H1 (cell line): ENCODE data around the gene TAS2R7. TPM values are rescaled to one million over a fixed set of nuclear protein-coding genes. Genes with fewer than 3 reads are reported as not detected.

Experiments
- CTCF ChIA-PET: fragments of 300-600 bp; sonication (Branson Sonifier 250); formaldehyde crosslinking; loops from one replicate; lab custom pipeline; 2021; ENCODE audit not compliant: partially characterized antibody; lab: Charles Lee
- POLR2A ChIA-PET: fragments of 300-600 bp; sonication (Branson Sonifier 250); formaldehyde crosslinking; loops from one replicate; lab custom pipeline; 2021; ENCODE audit warnings: inconsistent platforms; ENCODE audit not compliant: partially characterized antibody; lab: Charles Lee
- DNase-seq, 2 experiments: peaks; one replicate each; pipeline versions ENCODE4 v3.0.0 to v3.0.0-alpha.2; 2010 to 2022; ENCODE audit warnings: low spot score in 2 of 2, low read depth in 1 of 2, mixed read lengths in 1 of 2
- FAIRE-seq: peaks from 2 replicates; lab custom pipeline; 2011; peaks lifted over from hg19 to GRCh38; lab: Jason Lieb, UNC
- H2AFZ ChIP-seq: 2 replicates; pipeline ENCODE4 v1.8.1; 2012; ENCODE audit warnings: low read length, inconsistent platforms
- H2AK5ac ChIP-seq: 2 replicates; pipeline ENCODE4 v1.6.1; 2013; ENCODE audit warnings: low read depth, low read length
- H2BK120ac ChIP-seq: replicated peaks from 2 replicates; pipeline ENCODE3; 2013; ENCODE audit warnings: low read depth, low read length, inconsistent platforms
- H2BK12ac ChIP-seq: 2 replicates; pipeline ENCODE4 v1.6.1; 2013; ENCODE audit warnings: low read depth, low read length
- H2BK15ac ChIP-seq: 2 replicates; pipeline ENCODE4 v1.6.1; 2013; ENCODE audit warnings: low read length
- H2BK20ac ChIP-seq: 2 replicates; pipeline ENCODE4 v1.6.1; 2013; ENCODE audit warnings: low read length
- H2BK5ac ChIP-seq: 2 replicates; pipeline ENCODE4 v1.6.1; 2013; ENCODE audit warnings: low read depth, low read length
- H3K14ac ChIP-seq: 2 replicates; pipeline ENCODE4 v1.6.1; 2013; ENCODE audit warnings: inconsistent platforms; ENCODE audit not compliant: insufficient read length
- H3K18ac ChIP-seq: 2 replicates; pipeline ENCODE4 v1.6.1; 2013; ENCODE audit warnings: low read length; ENCODE audit errors: extremely low read depth
- H3K23ac ChIP-seq: 2 replicates; pipeline ENCODE4 v1.6.1; 2013; ENCODE audit warnings: inconsistent platforms; ENCODE audit not compliant: insufficient read length
- H3K23me2 ChIP-seq: 2 replicates; pipeline ENCODE4 v1.6.1; 2013; ENCODE audit warnings: low read depth, low read length
- H3K27ac ChIP-seq: 2 replicates; pipeline ENCODE4 v1.6.1; 2011; ENCODE audit warnings: low read depth, low read length, inconsistent platforms
- H3K27me3 ChIP-seq, 4 experiments: replicated peaks in 1 of 4; 1 replicate in 1 of 4; 2 replicates in 3 of 4; pipeline versions ENCODE4 v1.6.1 to v1.8.1; 2011 to 2013; ENCODE audit warnings: low read length in 3 of 4, mild to moderate bottlenecking in 3 of 4, inconsistent platforms in 2 of 4, mixed read lengths in 2 of 4, moderate library complexity in 1 of 4; ENCODE audit not compliant: control insufficient read depth in 3 of 4, insufficient read depth in 3 of 4; ENCODE audit errors: extremely low read depth in 1 of 4
- H3K36me3 ChIP-seq, 4 experiments: 2 replicates each; pipeline versions ENCODE4 v1.6.1 to v1.8.1; 2011 to 2013; ENCODE audit warnings: mild to moderate bottlenecking in 4 of 4, low read length in 3 of 4, moderate library complexity in 2 of 4, control low read depth in 1 of 4, inconsistent platforms in 1 of 4; ENCODE audit not compliant: insufficient read depth in 4 of 4, control insufficient read depth in 2 of 4
- H3K4ac ChIP-seq: replicated peaks from 2 replicates; pipeline ENCODE3; 2013; ENCODE audit warnings: low read length, low read depth, mixed read lengths, inconsistent platforms; ENCODE audit not compliant: insufficient read length
- H3K4me1 ChIP-seq, 4 experiments: replicated peaks in 1 of 4; 1 replicate in 1 of 4; 2 replicates in 3 of 4; pipeline versions ENCODE4 v1.6.1 to v1.8.1; 2011 to 2013; ENCODE audit warnings: low read length in 3 of 4, inconsistent platforms in 2 of 4, mixed read lengths in 1 of 4; ENCODE audit not compliant: insufficient read depth in 4 of 4, control insufficient read depth in 3 of 4
- H3K4me2 ChIP-seq, 2 experiments: 2 replicates each; pipeline versions ENCODE4 v1.6.1 to v1.8.1; 2011 to 2013; ENCODE audit warnings: low read depth in 2 of 2, low read length in 2 of 2, control low read depth in 1 of 2, inconsistent platforms in 1 of 2, mild to moderate bottlenecking in 1 of 2; ENCODE audit not compliant: insufficient read depth in 1 of 2
- H3K4me3 ChIP-seq, 4 experiments: fragments of 200-600, 300-600 bp in 1 of 4; sonication (generic), shearing (Covaris generic), sonication (Bioruptor Twin) in 1 of 4; 2 replicates each; pipeline versions ENCODE4 v1.5.1 to v1.8.1; 2011 to 2016; ENCODE audit warnings: low read length in 4 of 4, low read depth in 3 of 4, control low read depth in 2 of 4, inconsistent platforms in 2 of 4, mild to moderate bottlenecking in 2 of 4, mixed read lengths in 1 of 4, moderate library complexity in 1 of 4; ENCODE audit not compliant: insufficient read depth in 2 of 4; ENCODE audit errors: extremely low read depth in 1 of 4
- H3K56ac ChIP-seq: replicated peaks from 2 replicates; pipeline ENCODE3; 2013; ENCODE audit warnings: low read depth, mild to moderate bottlenecking, mixed read lengths, low read length, inconsistent platforms; ENCODE audit not compliant: insufficient read length
- H3K79me1 ChIP-seq: 2 replicates; pipeline ENCODE4 v1.6.1; 2013; ENCODE audit warnings: low read depth, low read length, control low read depth
- H3K79me2 ChIP-seq, 2 experiments: 2 replicates each; pipeline versions ENCODE4 v1.6.1 to v1.8.1; 2012 to 2013; ENCODE audit warnings: low read length in 2 of 2, mild to moderate bottlenecking in 2 of 2, inconsistent platforms in 1 of 2; ENCODE audit not compliant: insufficient read depth in 2 of 2, control insufficient read depth in 1 of 2
- H3K9ac ChIP-seq, 4 experiments: replicated peaks in 1 of 4; 1 replicate in 1 of 4; 2 replicates in 3 of 4; pipeline versions ENCODE4 v1.6.1 to v1.8.1; 2011 to 2013; ENCODE audit warnings: low read depth in 3 of 4, low read length in 3 of 4, control low read depth in 2 of 4, mild to moderate bottlenecking in 2 of 4, moderate library complexity in 2 of 4, inconsistent platforms in 1 of 4; ENCODE audit errors: extremely low read depth in 1 of 4
- H3K9me3 ChIP-seq, 2 experiments: 2 replicates each; pipeline versions ENCODE4 v1.6.1 to v1.8.1; 2012 to 2013; ENCODE audit warnings: mild to moderate bottlenecking in 2 of 2, moderate library complexity in 2 of 2, control low read depth in 1 of 2, inconsistent platforms in 1 of 2, low read depth in 1 of 2, low read length in 1 of 2, mixed read lengths in 1 of 2; ENCODE audit not compliant: insufficient read depth in 2 of 2
- H4K20me1 ChIP-seq, 2 experiments: replicated peaks in 1 of 2; 2 replicates each; pipeline versions ENCODE3 to v1.8.1; 2011 to 2013; ENCODE audit warnings: inconsistent platforms in 2 of 2, low read length in 2 of 2, mild to moderate bottlenecking in 1 of 2; ENCODE audit not compliant: insufficient read depth in 2 of 2, control insufficient read depth in 1 of 2
- H4K5ac ChIP-seq: 2 replicates; pipeline ENCODE4 v1.6.1; 2013; ENCODE audit warnings: low read length, low read depth, mixed read lengths, inconsistent platforms; ENCODE audit not compliant: insufficient read length
- H4K8ac ChIP-seq: 2 replicates; pipeline ENCODE4 v1.8.0; 2013; ENCODE audit warnings: mild to moderate bottlenecking, moderate library complexity, low read length, inconsistent platforms; ENCODE audit not compliant: insufficient read depth; ENCODE audit errors: extremely low read depth
- H4K91ac ChIP-seq: replicated peaks from 2 replicates; pipeline ENCODE3; 2013; ENCODE audit warnings: low read length, mixed read lengths, inconsistent platforms; ENCODE audit not compliant: insufficient read length
- ATF3 ChIP-seq: IDR thresholded peaks from 2 replicates; pipeline ENCODE4 v1.6.1; 2011; ENCODE audit warnings: low read depth, mild to moderate bottlenecking, low read length; ENCODE audit not compliant: insufficient read depth
- EGR1 ChIP-seq: IDR thresholded peaks from 2 replicates; pipeline ENCODE4 v1.6.1; 2011; ENCODE audit warnings: low read depth, low read length, borderline replicate concordance
- HDAC2 ChIP-seq, 2 experiments: fragments of 300-600 bp in 1 of 2; sonication (generic) in 1 of 2; IDR thresholded peaks; 2 replicates each; pipeline ENCODE4 v1.6.1; 2011 to 2012; ENCODE audit warnings: low read depth in 2 of 2, low read length in 2 of 2, mild to moderate bottlenecking in 2 of 2, moderate library complexity in 2 of 2, borderline replicate concordance in 1 of 2, inconsistent platforms in 1 of 2
- PHF8 ChIP-seq: fragments of 200-600 bp; sonication (generic); conservative IDR thresholded peaks from 2 replicates; pipeline ENCODE4 v1.7.1; 2012; ENCODE audit warnings: low read depth, mild to moderate bottlenecking, inconsistent platforms, low read length, moderate library complexity
- POU5F1 ChIP-seq: IDR thresholded peaks from 2 replicates; pipeline ENCODE4 v1.6.1; 2011; ENCODE audit warnings: low read depth, mild to moderate bottlenecking, low read length, moderate library complexity
- SAP30 ChIP-seq: fragments of 300-600 bp; sonication (generic); IDR thresholded peaks from 2 replicates; pipeline ENCODE4 v1.7.1; 2012; ENCODE audit warnings: low read length, moderate library complexity, mild to moderate bottlenecking, inconsistent platforms; ENCODE audit not compliant: insufficient read depth, insufficient replicate concordance
- SIN3A ChIP-seq, 2 experiments: IDR thresholded peaks in 1 of 2; conservative IDR thresholded peaks in 1 of 2; 2 replicates each; pipeline ENCODE4 v1.6.1; 2011 to 2012; ENCODE audit warnings: low read length in 2 of 2, improper control_type of control experiment in 1 of 2, low read depth in 1 of 2, mild to moderate bottlenecking in 1 of 2
- SP2 ChIP-seq: IDR thresholded peaks from 2 replicates; pipeline ENCODE4 v1.6.1; 2012; ENCODE audit warnings: mild to moderate bottlenecking, low read length, inconsistent platforms
- TCF12 ChIP-seq: IDR thresholded peaks from 2 replicates; pipeline ENCODE4 v1.6.1; 2011; ENCODE audit warnings: low read depth, mild to moderate bottlenecking, low read length
- WGBS, 2 experiments: shearing (Covaris generic) in 1 of 2; methylation state at CpG; one replicate each; pipeline versions ENCODE4 v1.1.6 to v1.1.7; 2013 to 2015; ENCODE audit warnings: low lambda C conversion rate in 2 of 2, mixed read lengths in 2 of 2, inconsistent platforms in 1 of 2, low coverage in 1 of 2, missing lambda C conversion rate in 1 of 2; ENCODE audit not compliant: insufficient replicate concordance in 2 of 2, insufficient coverage in 1 of 2, insufficient read length in 1 of 2; ENCODE audit errors: extremely low coverage in 1 of 2, missing lambda C conversion rate in 1 of 2; 5-methylcytosine and 5-hydroxymethylcytosine counted together
- polyA plus RNA-seq, 7 experiments: library from polyadenylated mRNA; depleted of rRNA in 3 of 7; stranded (reverse) in 5 of 7; unstranded in 2 of 7; fragments of >200 nt in 5 of 7; fragments of 200-250 nt in 2 of 7; gene quantifications; 1 replicate in 5 of 7; 2 replicates in 1 of 7; 4 replicates in 1 of 7; pipeline versions ENCODE4 v1.2.1 to v1.2.3, GENCODE V29; 2011 to 2013; ENCODE audit warnings: missing spikeins in 2 of 7, mixed read lengths in 2 of 7
- total RNA-seq: library from RNA; stranded (reverse); fragmentation: NEBNext Ultra II Directional; extraction: Animal tissue kit (Norgen Biotek cat#: 25700); gene quantifications from 2 replicates; pipeline ENCODE4 v1.2.1, GENCODE V29; 2021
- TF ChIP-seq, protein P1 (sequence below): IDR thresholded peaks from 2 replicates; pipeline ENCODE4 v1.6.1; 2012; ENCODE audit warnings: inconsistent platforms

TAS2R7 gene
- total and polyA plus RNA-seq, 2 of the 8 experiments (the other 6 are each of a cell fraction or from before 2014, with no cell fraction given), result not detected

GRCh38 chr12:10826258-10826657 is 23.8 kb upstream of the TAS2R7 start, which contains the start of gene TAS2R10:
Gene TAS2R10, minus strand, starts transcription at chr12:10826358. Its CDS starts 89 bp downstream, at chr12:10826269.
- Histone ChIP-seq H3K4ac (no peak within 1 kb of the TSS), H2BK12ac (no peak within 1 kb of the TSS), H3K56ac (no peak within 1 kb of the TSS), H2BK15ac (no peak within 1 kb of the TSS), H3K9me3 (no peaks in the 10 kb centered on the region), H3K4me3 (no peak within 1 kb of the TSS), H4K8ac (no peak within 1 kb of the TSS), H2BK5ac (no peak within 1 kb of the TSS), H3K4me2 (no peak within 1 kb of the TSS), H2AFZ (no peak within 1 kb of the TSS), H3K27ac (no peak within 1 kb of the TSS), H4K91ac (no peak within 1 kb of the TSS), H3K79me2 (no peaks in the 10 kb centered on the region), H3K79me1 (no peaks in the 10 kb centered on the region), H3K27me3 (no peaks in the 10 kb centered on the region), H2AK5ac (no peak within 1 kb of the TSS), H2BK120ac (no peak within 1 kb of the TSS), H3K36me3 (no peaks in the 10 kb centered on the region), H2BK20ac (no peak within 1 kb of the TSS), H3K23ac (no peak within 1 kb of the TSS), H3K18ac (no peak within 1 kb of the TSS), H4K5ac (no peak within 1 kb of the TSS), H3K23me2 (no peaks in the 10 kb centered on the region), H3K14ac (no peak within 1 kb of the TSS), H3K9ac (no peak within 1 kb of the TSS), H3K4me1 (no peaks in the 10 kb centered on the region), H4K20me1 (no peaks in the 10 kb centered on the region)
- WGBS, 2 experiments, result 89% methylated on average over 3 of the region's 3 CpGs; no CpG with 5 or more reads in 1 of the 2 experiments
- ChIA-PET POLR2A (no interaction called here), CTCF (no interaction called here)
- DNase-seq (no peak), FAIRE-seq (no peak)
- TF ChIP-seq PHF8 (no peak), HDAC2 (IDR thresholded peaks at IDR 0.05; ENCODE audit: borderline replicate concordance in 1 of 2, low read depth in 2 of 2, low read length in 2 of 2) (no peak), POU5F1 (no peak), EGR1 (no peak), ATF3 (no peak), SIN3A (conservative IDR thresholded peaks at IDR 0.05 in 1 of 2, IDR thresholded peaks at IDR 0.05 in 1 of 2; ENCODE audit: low read depth in 1 of 2, low read length in 2 of 2) (no peak), SAP30 (no peak), TCF12 (no peak), SP2 (no peak)
- TF ChIP-seq, protein P1, sequence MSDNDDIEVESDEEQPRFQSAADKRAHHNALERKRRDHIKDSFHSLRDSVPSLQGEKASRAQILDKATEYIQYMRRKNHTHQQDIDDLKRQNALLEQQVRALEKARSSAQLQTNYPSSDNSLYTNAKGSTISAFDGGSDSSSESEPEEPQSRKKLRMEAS, result no peak
